ENCODE data around the gene SFRP4. TPM values are rescaled to one million over a fixed set of nuclear protein-coding genes. Genes with fewer than 3 reads are reported as not detected.

Gene SFRP4
- total RNA-seq, 4 donors from 2014 or later = 17.4 to 107 (median 73.2) TPM

DNA sequence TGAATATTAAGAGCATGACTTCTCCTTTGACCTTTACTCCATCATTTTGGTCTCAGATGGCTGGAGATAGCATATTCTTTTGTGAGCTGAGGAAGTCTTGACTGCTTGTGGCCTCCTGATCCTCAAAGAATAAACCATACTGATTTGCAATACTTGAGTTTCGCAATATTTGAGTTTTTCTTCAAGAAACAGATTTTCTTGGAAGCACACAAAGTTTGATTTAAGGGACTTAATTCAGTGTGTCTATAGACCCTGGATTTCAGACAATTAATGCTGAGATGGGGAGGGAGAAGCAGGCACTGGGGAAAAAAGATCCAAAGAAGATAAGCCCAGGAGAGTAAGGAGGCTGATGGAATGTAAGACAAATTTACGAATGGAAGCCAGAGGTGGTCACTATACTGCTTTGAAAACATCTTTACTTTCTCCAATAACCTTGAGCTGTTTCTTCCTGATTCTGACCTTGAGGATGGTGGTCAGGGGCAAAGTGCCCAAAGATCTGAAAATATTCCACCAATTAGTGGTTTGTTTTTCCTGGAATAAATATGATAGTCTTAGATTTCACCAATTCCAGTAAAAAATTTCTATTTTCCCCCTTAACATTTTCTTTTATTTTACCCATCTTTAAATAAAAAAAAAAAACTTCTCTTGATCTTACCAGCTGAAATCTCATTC is 11.3 kb upstream of the SFRP4 start:
- Histone ChIP-seq H3K27ac (no peak overlapping the region), H3K27me3 (no peaks in the 10 kb centered on the region), H3K9me3 (no peaks in the 10 kb centered on the region), H3K4me1 (no peaks in the 10 kb centered on the region), H3K36me3 (no peaks in the 10 kb centered on the region), H3K4me3 (no peak overlapping the region)
- no peak for DNase-seq
- intact Hi-C loops (cut with DNase I; ENCODE audit: low total_unique reads) = no loop called here
- no peak for TF ChIP-seq POLR2A (IDR thresholded peaks at IDR 0.05)
- TF ChIP-seq, protein P1, sequence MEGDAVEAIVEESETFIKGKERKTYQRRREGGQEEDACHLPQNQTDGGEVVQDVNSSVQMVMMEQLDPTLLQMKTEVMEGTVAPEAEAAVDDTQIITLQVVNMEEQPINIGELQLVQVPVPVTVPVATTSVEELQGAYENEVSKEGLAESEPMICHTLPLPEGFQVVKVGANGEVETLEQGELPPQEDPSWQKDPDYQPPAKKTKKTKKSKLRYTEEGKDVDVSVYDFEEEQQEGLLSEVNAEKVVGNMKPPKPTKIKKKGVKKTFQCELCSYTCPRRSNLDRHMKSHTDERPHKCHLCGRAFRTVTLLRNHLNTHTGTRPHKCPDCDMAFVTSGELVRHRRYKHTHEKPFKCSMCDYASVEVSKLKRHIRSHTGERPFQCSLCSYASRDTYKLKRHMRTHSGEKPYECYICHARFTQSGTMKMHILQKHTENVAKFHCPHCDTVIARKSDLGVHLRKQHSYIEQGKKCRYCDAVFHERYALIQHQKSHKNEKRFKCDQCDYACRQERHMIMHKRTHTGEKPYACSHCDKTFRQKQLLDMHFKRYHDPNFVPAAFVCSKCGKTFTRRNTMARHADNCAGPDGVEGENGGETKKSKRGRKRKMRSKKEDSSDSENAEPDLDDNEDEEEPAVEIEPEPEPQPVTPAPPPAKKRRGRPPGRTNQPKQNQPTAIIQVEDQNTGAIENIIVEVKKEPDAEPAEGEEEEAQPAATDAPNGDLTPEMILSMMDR (IDR thresholded peaks at IDR 0.05) = no peak

DNA sequence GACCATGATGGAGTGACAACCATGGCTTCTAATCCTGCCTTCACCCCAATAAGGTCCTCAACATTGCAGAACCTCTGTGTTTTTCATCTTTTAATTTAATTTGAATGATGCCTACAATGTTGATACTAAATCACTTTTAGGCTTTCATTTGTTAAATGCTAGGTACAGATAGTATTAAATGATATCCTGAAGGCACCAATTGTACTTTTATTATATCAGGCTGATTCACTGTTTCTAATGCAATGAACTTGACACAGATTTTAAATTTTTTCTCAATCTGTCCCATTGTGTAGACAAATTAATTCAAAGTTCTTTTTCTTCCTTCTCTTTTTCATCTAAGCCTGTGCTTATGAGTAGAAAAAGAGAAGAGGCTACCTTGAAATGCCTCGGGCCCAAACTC is 9.0 kb upstream of the SFRP4 start:
- no peaks in the 10 kb centered on the region for H3K4me1 ChIP-seq
- intact Hi-C loops (cut with DNase I; ENCODE audit: low total_unique reads) = no loop called here
- H3K27ac ChIP-seq = no peak overlapping the region
- H3K36me3 ChIP-seq = no peaks in the 10 kb centered on the region
- H3K9me3 ChIP-seq = no peaks in the 10 kb centered on the region
- no peak for TF ChIP-seq POLR2A (IDR thresholded peaks at IDR 0.05)
- TF ChIP-seq, protein P1 (IDR thresholded peaks at IDR 0.05) = no peak
- DNase-seq = no peak
- no peak overlapping the region for H3K4me3 ChIP-seq
- H3K27me3 ChIP-seq = no peaks in the 10 kb centered on the region

DNA sequence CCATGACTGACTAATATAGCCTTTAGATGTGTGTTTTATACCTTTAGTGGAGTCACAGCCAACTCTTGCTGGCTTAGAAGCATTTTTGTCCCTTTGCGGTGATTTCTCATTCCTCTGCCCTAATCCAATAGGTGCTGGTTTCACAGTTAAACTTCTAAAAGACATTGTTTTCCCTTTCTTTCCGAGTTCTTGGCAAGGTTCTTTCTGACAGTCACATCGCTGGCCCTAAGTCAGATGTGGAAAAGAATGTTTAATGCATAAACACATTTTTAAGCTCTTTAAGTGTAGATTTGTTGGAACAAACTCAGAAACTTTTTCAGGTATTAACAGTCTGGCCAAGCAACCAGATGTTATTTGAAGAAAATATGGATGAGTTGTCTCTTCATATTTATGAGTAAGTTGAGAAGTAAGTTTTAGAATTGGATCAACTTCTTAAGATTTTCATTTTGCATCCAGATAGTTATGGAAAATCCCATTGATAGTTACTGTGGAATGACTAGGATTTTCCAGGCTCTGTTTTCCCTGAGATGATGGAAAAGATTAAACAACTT is 7.9 kb upstream of the SFRP4 start:
- Histone ChIP-seq H3K36me3 (no peaks in the 10 kb centered on the region), H3K9me3 (no peaks in the 10 kb centered on the region), H3K4me3 (no peak overlapping the region), H3K4me1 (no peaks in the 10 kb centered on the region), H3K27me3 (no peaks in the 10 kb centered on the region), H3K27ac (peak overlapping the region; percentile 44 to 54)
- intact Hi-C loops (cut with DNase I; ENCODE audit: low total_unique reads) = no loop called here
- TF ChIP-seq, protein P1 (IDR thresholded peaks at IDR 0.05) = no peak
- TF ChIP-seq POLR2A (IDR thresholded peaks at IDR 0.05) = no peak
- DNase-seq = no peak

DNA sequence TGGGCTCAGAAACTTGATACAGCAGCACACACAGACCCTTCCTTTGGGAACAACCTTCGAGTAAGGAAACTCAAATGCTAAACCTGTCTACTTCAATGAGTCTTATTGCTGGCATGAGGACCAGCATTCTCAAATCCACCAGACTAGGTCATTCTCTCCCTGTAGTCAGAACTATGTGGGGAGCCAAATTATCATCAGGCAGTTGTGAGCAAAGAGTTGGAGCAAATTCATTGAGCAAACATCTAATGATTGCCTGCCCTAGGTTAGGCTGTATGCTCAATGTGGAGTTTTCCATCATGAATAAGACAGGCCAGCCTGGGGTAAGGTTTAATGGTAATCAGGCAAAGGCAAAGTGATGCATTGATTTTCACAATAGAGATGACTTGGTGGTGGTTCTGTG is 7.4 kb upstream of the SFRP4 start:
- Histone ChIP-seq H3K36me3 (no peaks in the 10 kb centered on the region), H3K27me3 (no peaks in the 10 kb centered on the region), H3K27ac (peak overlapping the region; percentile 44 to 54), H3K4me3 (no peak overlapping the region), H3K9me3 (no peaks in the 10 kb centered on the region), H3K4me1 (no peaks in the 10 kb centered on the region)
- TF ChIP-seq, protein P1 (IDR thresholded peaks at IDR 0.05) = no peak
- no peak for TF ChIP-seq POLR2A (IDR thresholded peaks at IDR 0.05)
- no peak for DNase-seq
- intact Hi-C loops (cut with DNase I; ENCODE audit: low total_unique reads) = no loop called here

- TF ChIP-seq, protein P1 (IDR thresholded peaks at IDR 0.05) = no peak
- peak overlapping the region; percentile 37 to 74 for H3K4me3 ChIP-seq
- DNase-seq = no peak
- H3K27ac ChIP-seq = peak overlapping the region; percentile 90 to 92
- no peaks in the 10 kb centered on the region for H3K36me3 ChIP-seq
- H3K4me1 ChIP-seq = no peaks in the 10 kb centered on the region
- no peaks in the 10 kb centered on the region for H3K27me3 ChIP-seq
- H3K9me3 ChIP-seq = no peaks in the 10 kb centered on the region
- intact Hi-C loops (cut with DNase I; ENCODE audit: low total_unique reads) = no loop called here
Measured at GRCh38 chr7:37921876-37922275, 5.3 kb upstream of the SFRP4 start.

Data from uterus (tissue), 4 donors.